CD4-positive, CD25-positive, alpha-beta regulatory T cell (primary cell): ENCODE measurements around the gene MEIS1. TPM values are rescaled to one million over a fixed set of nuclear protein-coding genes. Genes with fewer than 3 reads are reported as not detected.
"Not testable (repeated sequence)": the region's sequence is repeated elsewhere in the genome, so short reads cannot be mapped to it uniquely, and the experiment has no call there.

Experiments used
- ATAC-seq, 2 donors: fragments of 150-1000 bp; cut with Tn5 transposase; one replicate each; pipeline ENCODE4 v1.10.0; 2021; ENCODE audit warnings: low read depth in 2 of 2, moderate number of reproducible peaks in 2 of 2, moderate library complexity in 1 of 2
- DNase-seq, 3 donors: peaks; one replicate each; pipeline versions ENCODE4 v3.0.0 to v3.0.0-alpha.2; 2012 to 2022; ENCODE audit warnings: mixed read lengths in 1 of 3
- H3K27ac ChIP-seq: one replicate; pipeline ENCODE4 v1.7.0; 2013; ENCODE audit warnings: mild to moderate bottlenecking, low read length; ENCODE audit not compliant: insufficient read depth, poor library complexity, severe bottlenecking
- H3K27me3 ChIP-seq: one replicate; pipeline ENCODE4 v1.7.0; 2013; ENCODE audit warnings: low read length; ENCODE audit not compliant: control insufficient read depth, insufficient read depth
- H3K36me3 ChIP-seq: one replicate; pipeline ENCODE4 v1.7.0; 2013; ENCODE audit warnings: mild to moderate bottlenecking, low read length, moderate library complexity; ENCODE audit not compliant: control insufficient read depth, insufficient read depth
- H3K4me1 ChIP-seq: 2 replicates; pipeline ENCODE4 v1.7.0; 2013; ENCODE audit warnings: mild to moderate bottlenecking, low read length; ENCODE audit not compliant: insufficient read depth, control insufficient read depth, poor library complexity, severe bottlenecking
- H3K4me3 ChIP-seq: one replicate; pipeline ENCODE4 v1.7.0; 2013; ENCODE audit warnings: low read depth, mild to moderate bottlenecking, low read length, moderate library complexity
- H3K9me3 ChIP-seq, 2 experiments: 1 replicate in 1 of 2; 2 replicates in 1 of 2; pipeline ENCODE4 v1.7.0; 2013; ENCODE audit warnings: low read length in 2 of 2, mild to moderate bottlenecking in 1 of 2, moderate library complexity in 1 of 2; ENCODE audit not compliant: control insufficient read depth in 2 of 2
- H3K27ac Mint-ChIP-seq, 3 donors: one replicate each; pipeline ENCODE4 v1.8.0; 2020 to 2022; ENCODE audit warnings: mild to moderate bottlenecking in 3 of 3, mixed read lengths in 3 of 3, moderate library complexity in 2 of 3
- H3K27me3 Mint-ChIP-seq: one replicate; pipeline ENCODE4 v1.8.0; 2022; ENCODE audit warnings: mild to moderate bottlenecking, mixed read lengths
- H3K36me3 Mint-ChIP-seq: one replicate; pipeline ENCODE4 v1.8.0; 2020; ENCODE audit warnings: mixed read lengths
- H3K4me1 Mint-ChIP-seq, 4 donors: one replicate each; pipeline ENCODE4 v1.8.0; 2020 to 2022; ENCODE audit warnings: mixed read lengths in 4 of 4, mild to moderate bottlenecking in 1 of 4
- H3K4me3 Mint-ChIP-seq, 4 donors: one replicate each; pipeline ENCODE4 v1.8.0; 2020 to 2022; ENCODE audit warnings: mild to moderate bottlenecking in 4 of 4, mixed read lengths in 4 of 4, moderate library complexity in 3 of 4
- H3K9me3 Mint-ChIP-seq, 7 donors: one replicate each; pipeline ENCODE4 v1.8.0; 2020 to 2022; ENCODE audit warnings: mixed read lengths in 7 of 7, mild to moderate bottlenecking in 3 of 7, moderate library complexity in 2 of 7
- polyA plus RNA-seq, 4 donors: library from polyadenylated mRNA; unstranded; fragments of 300-500 nt; fragmentation: Illumina TruSeq; gene quantifications; one replicate each; pipeline ENCODE4 v1.2.3, GENCODE V29; 2021
- total RNA-seq: library from RNA; stranded (reverse); gene quantifications from one replicate; pipeline ENCODE4 v1.2.3, GENCODE V29; 2022

Gene MEIS1
- total and polyA plus RNA-seq, 5 donors from 2014 or later: 3.6 TPM; not detected in 4

- H3K36me3 Mint-ChIP-seq: no peaks in the 10 kb centered on the region
Observed at GRCh38 chr2:66481100-66481549, 46.2 kb downstream of the MEIS1 start.

GRCh38 chr2:66485252-66485651 is 50.3 kb downstream of the MEIS1 start:
- not testable (repeated sequence) for H3K36me3 ChIP-seq, H3K27me3 ChIP-seq, H3K4me1 Mint-ChIP-seq, H3K4me3 ChIP-seq, H3K4me3 Mint-ChIP-seq, H3K4me1 ChIP-seq, H3K9me3 ChIP-seq, H3K27ac ChIP-seq, H3K36me3 Mint-ChIP-seq, H3K27ac Mint-ChIP-seq, ATAC-seq, DNase-seq, H3K27me3 Mint-ChIP-seq
- H3K9me3 Mint-ChIP-seq: peaks cover 0 to 11% (median 2%) of the 10 kb centered on the region in 7 donors

More at GRCh38 chr2:66481100-66481549, 46.2 kb downstream of the MEIS1 start:
- H3K36me3 ChIP-seq: no peaks in the 10 kb centered on the region
- H3K4me3 ChIP-seq: no peak overlapping the region
- Mint-ChIP-seq H3K27ac (no peak overlapping the region), H3K27me3 (no peaks in the 10 kb centered on the region), H3K4me1 (no peaks in the 10 kb centered on the region), H3K9me3 (peaks cover 0 to 12% (median 0%) of the 10 kb centered on the region in 7 donors), H3K4me3 (no peak overlapping the region)
- H3K27ac ChIP-seq: no peak overlapping the region
- ATAC-seq (no peak), DNase-seq (no peak)
- no peaks in the 10 kb centered on the region for H3K9me3 ChIP-seq
- H3K4me1 ChIP-seq: no peaks in the 10 kb centered on the region
- H3K27me3 ChIP-seq: no peaks in the 10 kb centered on the region

DNA sequence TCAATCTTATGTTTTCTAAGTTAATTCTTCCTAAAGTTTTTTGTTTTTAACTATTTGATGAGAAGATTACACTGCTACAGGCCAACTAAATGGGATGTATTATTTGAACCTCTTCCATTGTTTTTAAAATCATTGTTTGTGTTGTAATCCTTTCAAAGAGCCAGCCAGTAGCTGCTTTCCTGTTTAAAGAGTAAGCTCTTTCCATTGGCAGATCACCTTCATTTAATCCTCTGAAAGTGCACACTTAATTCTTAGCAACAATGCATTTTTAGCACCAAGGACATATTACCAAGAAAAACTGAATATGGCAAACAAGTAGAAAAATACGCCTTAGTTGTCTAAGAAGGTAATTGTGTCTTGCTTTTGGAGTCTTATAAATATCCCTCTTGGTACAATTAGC is 54.0 kb downstream of the MEIS1 start:
- H3K27ac Mint-ChIP-seq: no peak overlapping the region
- Histone ChIP-seq H3K27me3 (no peaks in the 10 kb centered on the region), H3K4me3 (no peak overlapping the region), H3K9me3 (no peaks in the 10 kb centered on the region), H3K4me1 (no peaks in the 10 kb centered on the region), H3K27ac (no peak overlapping the region), H3K36me3 (no peaks in the 10 kb centered on the region)
- no peak for DNase-seq
- no peak for ATAC-seq
- no peak overlapping the region for H3K4me3 Mint-ChIP-seq
- no peaks in the 10 kb centered on the region for H3K36me3 Mint-ChIP-seq
- no peaks in the 10 kb centered on the region for H3K27me3 Mint-ChIP-seq
- H3K9me3 Mint-ChIP-seq: peaks cover 0 to 8% (median 1%) of the 10 kb centered on the region in 7 donors
- no peaks in the 10 kb centered on the region for H3K4me1 Mint-ChIP-seq

DNA sequence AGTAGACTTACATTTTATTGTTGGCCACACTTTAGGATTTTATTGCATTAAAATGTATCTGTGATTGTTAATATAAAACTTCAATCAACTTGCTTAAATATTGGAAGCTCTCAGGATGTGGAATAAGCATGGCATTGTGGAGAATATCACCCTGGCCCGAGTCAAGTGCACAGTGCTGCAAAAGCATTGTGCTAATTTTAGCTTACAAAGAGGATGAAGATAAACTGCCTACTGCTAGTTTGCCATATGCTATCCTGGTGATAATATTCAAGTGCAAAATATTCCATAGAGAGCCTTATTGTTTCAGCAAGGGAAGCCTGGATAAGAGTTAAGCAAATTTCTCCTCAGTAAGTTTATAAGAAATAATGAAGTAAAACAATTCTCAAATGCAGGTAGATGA is 54.5 kb downstream of the MEIS1 start:
- no peak overlapping the region for H3K27ac ChIP-seq
- H3K9me3 ChIP-seq: no peaks in the 10 kb centered on the region
- Mint-ChIP-seq H3K27me3 (no peaks in the 10 kb centered on the region), H3K4me1 (no peaks in the 10 kb centered on the region), H3K27ac (no peak overlapping the region), H3K4me3 (no peak overlapping the region), H3K36me3 (no peaks in the 10 kb centered on the region), H3K9me3 (peaks cover 0 to 8% (median 1%) of the 10 kb centered on the region in 7 donors)
- no peaks in the 10 kb centered on the region for H3K27me3 ChIP-seq
- ATAC-seq (no peak), DNase-seq (no peak)
- no peak overlapping the region for H3K4me3 ChIP-seq
- no peaks in the 10 kb centered on the region for H3K36me3 ChIP-seq
- H3K4me1 ChIP-seq: no peaks in the 10 kb centered on the region

- H3K9me3 Mint-ChIP-seq: peaks cover 0 to 8% (median under 1%) of the 10 kb centered on the region in 7 donors
- no peaks in the 10 kb centered on the region for H3K4me1 Mint-ChIP-seq
- H3K4me1 ChIP-seq: no peaks in the 10 kb centered on the region
- H3K36me3 ChIP-seq: no peaks in the 10 kb centered on the region
- no peaks in the 10 kb centered on the region for H3K27me3 ChIP-seq
- ATAC-seq (no peak), DNase-seq (no peak)
- no peak overlapping the region for H3K27ac ChIP-seq
- no peak overlapping the region for H3K4me3 ChIP-seq
- H3K9me3 ChIP-seq: no peaks in the 10 kb centered on the region
- H3K4me3 Mint-ChIP-seq: no peak overlapping the region
- no peaks in the 10 kb centered on the region for H3K36me3 Mint-ChIP-seq
- H3K27ac Mint-ChIP-seq: no peak overlapping the region
- no peaks in the 10 kb centered on the region for H3K27me3 Mint-ChIP-seq
Observed at GRCh38 chr2:66490588-66491001, 55.7 kb downstream of the MEIS1 start.

GRCh38 chr2:66494708-66495107 is 59.8 kb downstream of the MEIS1 start:
- Histone ChIP-seq H3K27me3 (no peaks in the 10 kb centered on the region), H3K27ac (no peak overlapping the region), H3K4me3 (no peak overlapping the region), H3K4me1 (no peaks in the 10 kb centered on the region), H3K9me3 (no peaks in the 10 kb centered on the region), H3K36me3 (no peaks in the 10 kb centered on the region)
- DNase-seq (no peak), ATAC-seq (no peak)
- Mint-ChIP-seq H3K4me1 (no peaks in the 10 kb centered on the region), H3K27me3 (no peaks in the 10 kb centered on the region), H3K27ac (no peak overlapping the region), H3K9me3 (peaks cover 0 to 3% (median 0%) of the 10 kb centered on the region in 7 donors), H3K4me3 (no peak overlapping the region), H3K36me3 (no peaks in the 10 kb centered on the region)

DNA sequence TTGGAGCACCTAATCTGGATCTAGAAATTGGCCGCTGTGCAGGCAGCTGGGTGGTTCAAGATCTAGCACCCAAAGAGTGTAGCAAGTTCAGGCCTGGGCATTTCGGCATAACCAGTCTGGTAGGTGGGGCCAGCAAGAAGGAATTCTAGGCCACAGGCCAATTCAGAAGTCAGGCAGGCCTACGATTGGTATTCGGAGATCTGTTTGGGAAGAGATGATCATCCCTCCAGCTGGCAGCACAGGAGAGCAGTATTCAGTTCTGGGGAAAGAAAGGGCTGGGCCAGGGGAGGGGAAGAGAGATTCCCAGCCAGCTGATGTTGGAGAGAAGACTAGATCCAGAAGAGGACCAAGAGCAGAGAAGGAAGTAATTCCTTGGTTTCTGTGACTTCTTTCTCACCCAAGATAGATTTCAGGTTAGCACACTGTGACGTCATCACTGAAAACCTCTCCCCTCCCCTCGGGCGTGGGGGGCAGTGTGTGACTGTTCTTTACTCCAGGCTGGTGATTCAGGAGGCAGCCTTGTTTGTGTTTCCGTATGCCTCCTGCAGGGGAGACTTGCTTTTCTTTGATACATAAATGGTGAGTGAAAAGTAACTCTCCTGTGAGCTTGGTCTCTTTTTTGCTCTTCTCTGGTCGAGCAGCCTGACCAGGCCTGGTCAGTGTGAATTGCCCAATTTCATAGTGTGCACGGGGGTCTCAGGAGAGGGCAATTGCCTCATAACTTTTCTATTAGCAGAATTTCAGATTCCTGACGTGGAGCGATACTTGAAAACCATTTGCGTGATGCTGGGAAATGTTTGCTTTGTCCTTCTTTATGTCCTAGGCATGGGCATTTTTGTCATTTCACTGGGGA is 61.1 kb downstream of the MEIS1 start:
- Histone ChIP-seq H3K4me1 (no peaks in the 10 kb centered on the region), H3K9me3 (no peaks in the 10 kb centered on the region), H3K36me3 (no peaks in the 10 kb centered on the region), H3K4me3 (no peak overlapping the region), H3K27me3 (no peaks in the 10 kb centered on the region), H3K27ac (no peak overlapping the region)
- DNase-seq: no peak
- Mint-ChIP-seq H3K4me1 (no peaks in the 10 kb centered on the region), H3K36me3 (no peaks in the 10 kb centered on the region), H3K9me3 (peaks cover 0 to 3% (median 0%) of the 10 kb centered on the region in 7 donors), H3K27me3 (no peaks in the 10 kb centered on the region), H3K27ac (no peak overlapping the region), H3K4me3 (no peak overlapping the region)
- no peak for ATAC-seq
